Measurements from ENCODE around the gene VPS26C.
"Not testable (repeated sequence)": the region's sequence is repeated elsewhere in the genome, so short reads cannot be mapped to it uniquely, and the experiment has no call there.

Gene VPS26C

GRCh38 chr21:37227071-37228002, 39.8 kb downstream of the VPS26C start:
- H3K27me3 Mint-ChIP-seq = no peaks in the 10 kb centered on the region
- no peaks in the 10 kb centered on the region for H3K9me3 Mint-ChIP-seq
- no peak overlapping the region for H3K27ac Mint-ChIP-seq
- H3K4me3 Mint-ChIP-seq = no peak overlapping the region
- ATAC-seq = no peak
- peaks cover 70% of the 10 kb centered on the region for H3K36me3 Mint-ChIP-seq
- peaks cover 23% of the 10 kb centered on the region for H3K4me1 Mint-ChIP-seq

- H3K9me3 Mint-ChIP-seq = no peaks in the 10 kb centered on the region
- peaks cover 61% of the 10 kb centered on the region for H3K36me3 Mint-ChIP-seq
- no peaks in the 10 kb centered on the region for H3K27me3 Mint-ChIP-seq
- no peak for ATAC-seq
- no peak overlapping the region for H3K4me3 Mint-ChIP-seq
- peak overlapping the region; percentile 12 for H3K27ac Mint-ChIP-seq
- peaks cover 12% of the 10 kb centered on the region for H3K4me1 Mint-ChIP-seq
Measured at GRCh38 chr21:37226041-37226920, 40.9 kb downstream of the VPS26C start.

GRCh38 chr21:37224861-37225839, 42.0 kb downstream of the VPS26C start:
- H3K27me3 Mint-ChIP-seq = no peaks in the 10 kb centered on the region
- H3K4me1 Mint-ChIP-seq = peaks cover 9% of the 10 kb centered on the region
- H3K36me3 Mint-ChIP-seq = peaks cover 50% of the 10 kb centered on the region
- H3K4me3 Mint-ChIP-seq = no peak overlapping the region
- peak overlapping the region; percentile 12 for H3K27ac Mint-ChIP-seq
- H3K9me3 Mint-ChIP-seq = no peaks in the 10 kb centered on the region
- no peak for ATAC-seq

- Mint-ChIP-seq H3K27ac (no peak overlapping the region), H3K4me3 (no peak overlapping the region), H3K36me3 (peaks cover 50% of the 10 kb centered on the region), H3K4me1 (peaks cover 15% of the 10 kb centered on the region), H3K9me3 (no peaks in the 10 kb centered on the region), H3K27me3 (no peaks in the 10 kb centered on the region)
- ATAC-seq = no peak
Measured at GRCh38 chr21:37223804-37224345, 43.3 kb downstream of the VPS26C start.

- H3K4me1 Mint-ChIP-seq = peaks cover 15% of the 10 kb centered on the region
- not testable (repeated sequence) for H3K4me3 Mint-ChIP-seq, ATAC-seq, H3K27me3 Mint-ChIP-seq, H3K9me3 Mint-ChIP-seq, H3K27ac Mint-ChIP-seq
- peaks cover 40% of the 10 kb centered on the region for H3K36me3 Mint-ChIP-seq
Measured at GRCh38 chr21:37222248-37222647, 44.9 kb downstream of the VPS26C start.

- Mint-ChIP-seq H3K27me3 (no peaks in the 10 kb centered on the region), H3K36me3 (peaks cover 29% of the 10 kb centered on the region), H3K9me3 (no peaks in the 10 kb centered on the region), H3K4me3 (peak overlapping the region; percentile 90), H3K4me1 (peaks cover 15% of the 10 kb centered on the region), H3K27ac (peak overlapping the region; percentile 82)
- ATAC-seq = peak; percentile 97
Measured at GRCh38 chr21:37220981-37221664, 46.0 kb downstream of the VPS26C start.

- H3K27me3 Mint-ChIP-seq = no peaks in the 10 kb centered on the region
- peak overlapping the region; percentile 90 for H3K4me3 Mint-ChIP-seq
- peaks cover 15% of the 10 kb centered on the region for H3K4me1 Mint-ChIP-seq
- ATAC-seq = peak; percentile 37
- H3K36me3 Mint-ChIP-seq = peaks cover 23% of the 10 kb centered on the region
- H3K27ac Mint-ChIP-seq = peak overlapping the region; percentile 82
- no peaks in the 10 kb centered on the region for H3K9me3 Mint-ChIP-seq
Measured at GRCh38 chr21:37220433-37220980, 46.6 kb downstream of the VPS26C start.

- H3K27ac Mint-ChIP-seq = peak overlapping the region; percentile 82
- peaks cover 17% of the 10 kb centered on the region for H3K36me3 Mint-ChIP-seq
- no peaks in the 10 kb centered on the region for H3K27me3 Mint-ChIP-seq
- peak overlapping the region; percentile 90 for H3K4me3 Mint-ChIP-seq
- H3K9me3 Mint-ChIP-seq = no peaks in the 10 kb centered on the region
- no peak for ATAC-seq
- H3K4me1 Mint-ChIP-seq = peaks cover 15% of the 10 kb centered on the region
Measured at GRCh38 chr21:37219761-37220432, 47.2 kb downstream of the VPS26C start.

- Mint-ChIP-seq H3K4me3 (no peak overlapping the region), H3K27ac (no peak overlapping the region), H3K9me3 (peaks cover 3% of the 10 kb centered on the region), H3K27me3 (no peaks in the 10 kb centered on the region), H3K4me1 (peaks cover 6% of the 10 kb centered on the region), H3K36me3 (no peaks in the 10 kb centered on the region)
- ATAC-seq = no peak
Measured at GRCh38 chr21:37214952-37215351, 52.2 kb downstream of the VPS26C start.

GRCh38 chr21:37210799-37211198, 56.3 kb downstream of the VPS26C start:
- Mint-ChIP-seq H3K36me3 (no peaks in the 10 kb centered on the region), H3K4me3 (no peak overlapping the region), H3K27me3 (no peaks in the 10 kb centered on the region), H3K4me1 (peaks cover 44% of the 10 kb centered on the region), H3K27ac (no peak overlapping the region), H3K9me3 (peaks cover 3% of the 10 kb centered on the region)
- no peak for ATAC-seq

GRCh38 chr21:37210130-37210529, 57.0 kb downstream of the VPS26C start:
- ATAC-seq = no peak
- H3K4me1 Mint-ChIP-seq = peaks cover 44% of the 10 kb centered on the region

GRCh38 chr21:37208741-37209225, 58.4 kb downstream of the VPS26C start:
- peaks cover 10% of the 10 kb centered on the region for H3K36me3 Mint-ChIP-seq
- peak; percentile 86 for ATAC-seq
- H3K27me3 Mint-ChIP-seq = no peaks in the 10 kb centered on the region
- H3K27ac Mint-ChIP-seq = peak overlapping the region; percentile 86
- H3K4me3 Mint-ChIP-seq = peak overlapping the region; percentile 75
- peaks cover 44% of the 10 kb centered on the region for H3K4me1 Mint-ChIP-seq
- peaks cover 3% of the 10 kb centered on the region for H3K9me3 Mint-ChIP-seq

More at GRCh38 chr21:37210130-37210529, 57.0 kb downstream of the VPS26C start:
- no peaks in the 10 kb centered on the region for H3K36me3 Mint-ChIP-seq
- peak overlapping the region; percentile 86 for H3K27ac Mint-ChIP-seq
- no peak overlapping the region for H3K4me3 Mint-ChIP-seq
- H3K9me3 Mint-ChIP-seq = peaks cover 3% of the 10 kb centered on the region
- H3K27me3 Mint-ChIP-seq = no peaks in the 10 kb centered on the region

All from stimulated activated memory B cell treated with anti-CD40 and anti-IgM and Interleukin-4, amounts not matched to agents 10 μg/mL and 1 μg/mL and 100 μg/mL, for 72 hours (primary cell).